ENCODE data around the gene ARFGAP3. TPM values are rescaled to one million over a fixed set of nuclear protein-coding genes. Genes with fewer than 3 reads are reported as not detected.

Gene ARFGAP3
- total RNA-seq, 1 experiment from 2014 or later = 15.0 TPM

DNA sequence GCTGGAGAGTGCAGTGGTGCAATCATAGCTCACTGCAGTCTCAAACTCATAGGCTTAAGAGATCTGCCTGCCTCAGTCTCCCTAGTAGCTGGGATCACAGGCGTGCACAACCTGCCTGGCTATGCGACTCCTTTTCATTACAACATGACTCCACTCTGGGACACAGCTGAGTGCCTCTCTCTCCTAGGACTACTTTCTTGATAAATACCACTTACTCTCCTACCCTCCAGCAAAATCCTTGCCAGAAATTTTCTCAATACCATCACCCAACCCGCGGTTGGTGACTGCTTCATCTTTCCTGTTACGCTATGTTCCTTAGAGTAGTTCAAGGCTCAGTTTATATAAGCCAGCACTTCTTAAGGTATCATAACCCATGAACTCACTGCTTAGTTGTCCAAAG is 26.9 kb downstream of the ARFGAP3 start:
- H3K23me2 ChIP-seq (ENCODE audit: insufficient read length, low read depth, low read length, poor library complexity, severe bottlenecking) = no peaks in the 10 kb centered on the region
- H2AK5ac ChIP-seq (ENCODE audit: insufficient read length, low read length) = no peak overlapping the region
- H3K27me3 ChIP-seq (ENCODE audit: insufficient read depth, low read length) = no peaks in the 10 kb centered on the region
- no peaks in the 10 kb centered on the region for H3K9me3 ChIP-seq (ENCODE audit: control insufficient read depth, low read depth, low read length)
- Mint-ChIP-seq H3K9me3 (no peaks in the 10 kb centered on the region), H3K4me1 (no peaks in the 10 kb centered on the region), H3K4me3 (no peak overlapping the region), H3K27ac (no peak overlapping the region), H3K27me3 (ENCODE audit: low read depth) (no peaks in the 10 kb centered on the region), H3K36me3 (ENCODE audit: insufficient read depth in 1 of 3, low read depth in 3 of 3) (peaks cover under 1 to 18% (median 5%) of the 10 kb centered on the region in 3 experiments; a peak in 5 of 7 replicates)
- H4K20me1 ChIP-seq (ENCODE audit: control insufficient read depth, insufficient read depth, insufficient read length) = no peaks in the 10 kb centered on the region
- no peak overlapping the region for H2BK15ac ChIP-seq (ENCODE audit: low read depth, low read length)
- no peak overlapping the region for H3K23ac ChIP-seq (ENCODE audit: insufficient read length, low read depth, low read length)
- H3K4me2 ChIP-seq (ENCODE audit: insufficient read depth, insufficient read length, low read length) = no peak overlapping the region
- no peak overlapping the region for H3K27ac ChIP-seq (ENCODE audit: insufficient read length, low read depth, low read length)
- no peak overlapping the region for H3K18ac ChIP-seq (ENCODE audit: insufficient read length, low read depth, low read length)
- no peak overlapping the region for H2BK120ac ChIP-seq (ENCODE audit: low read depth, low read length, poor library complexity, severe bottlenecking)
- no peak overlapping the region for H2BK5ac ChIP-seq (ENCODE audit: insufficient read length, low read length)
- H3K56ac ChIP-seq (ENCODE audit: insufficient read length, low read depth, low read length) = no peak overlapping the region
- no peak overlapping the region for H4K5ac ChIP-seq (ENCODE audit: insufficient read length, low read depth, low read length)
- H2BK20ac ChIP-seq (ENCODE audit: low read depth, low read length, poor library complexity, severe bottlenecking) = no peak overlapping the region
- H3K79me1 ChIP-seq (ENCODE audit: insufficient read depth, low read depth, low read length, poor library complexity, severe bottlenecking) = no peaks in the 10 kb centered on the region
- H3T11ph ChIP-seq (ENCODE audit: low read length) = no peak overlapping the region
- no peak for DNase-seq
- H2AFZ ChIP-seq (ENCODE audit: low read length) = no peak overlapping the region
- no peak overlapping the region for H4K8ac ChIP-seq (replicated peaks; ENCODE audit: insufficient read length, low read depth, low read length)
- H3K4ac ChIP-seq (ENCODE audit: low read depth, low read length) = no peak overlapping the region
- TF ChIP-seq, protein P1, sequence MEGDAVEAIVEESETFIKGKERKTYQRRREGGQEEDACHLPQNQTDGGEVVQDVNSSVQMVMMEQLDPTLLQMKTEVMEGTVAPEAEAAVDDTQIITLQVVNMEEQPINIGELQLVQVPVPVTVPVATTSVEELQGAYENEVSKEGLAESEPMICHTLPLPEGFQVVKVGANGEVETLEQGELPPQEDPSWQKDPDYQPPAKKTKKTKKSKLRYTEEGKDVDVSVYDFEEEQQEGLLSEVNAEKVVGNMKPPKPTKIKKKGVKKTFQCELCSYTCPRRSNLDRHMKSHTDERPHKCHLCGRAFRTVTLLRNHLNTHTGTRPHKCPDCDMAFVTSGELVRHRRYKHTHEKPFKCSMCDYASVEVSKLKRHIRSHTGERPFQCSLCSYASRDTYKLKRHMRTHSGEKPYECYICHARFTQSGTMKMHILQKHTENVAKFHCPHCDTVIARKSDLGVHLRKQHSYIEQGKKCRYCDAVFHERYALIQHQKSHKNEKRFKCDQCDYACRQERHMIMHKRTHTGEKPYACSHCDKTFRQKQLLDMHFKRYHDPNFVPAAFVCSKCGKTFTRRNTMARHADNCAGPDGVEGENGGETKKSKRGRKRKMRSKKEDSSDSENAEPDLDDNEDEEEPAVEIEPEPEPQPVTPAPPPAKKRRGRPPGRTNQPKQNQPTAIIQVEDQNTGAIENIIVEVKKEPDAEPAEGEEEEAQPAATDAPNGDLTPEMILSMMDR (conservative IDR thresholded peaks at IDR 0.05) = no peak
- no CpG with 5 or more reads among the region's 5 CpGs for WGBS (ENCODE audit: extremely low coverage, insufficient read length, low lambda C conversion rate)
- H4K91ac ChIP-seq (ENCODE audit: insufficient read length, low read depth, low read length) = no peak overlapping the region
- no peak overlapping the region for H2BK12ac ChIP-seq (ENCODE audit: insufficient read length, low read depth, low read length)
- no peak overlapping the region for H3K14ac ChIP-seq (ENCODE audit: insufficient read depth, low read length)
- no peaks in the 10 kb centered on the region for H3K79me2 ChIP-seq (ENCODE audit: insufficient read depth, low read length)
- no peaks in the 10 kb centered on the region for H3K4me1 ChIP-seq (ENCODE audit: insufficient read depth, low read length)
- no peak overlapping the region for H3K9ac ChIP-seq (ENCODE audit: extremely low read depth, insufficient read length, low read length)

All from H9 (cell line).